Vagina (tissue), 2 donors: Measurements from ENCODE around the gene SMC6.

ENCODE experiments used
- CTCF ChIP-seq, 3 experiments: fragments of 450-650 bp in 2 of 3; fragments of 200-600 bp in 1 of 3; sonication (generic) in 1 of 3; IDR thresholded peaks; one replicate each; pipeline ENCODE4 v1.5.1; 2017 to 2019; ENCODE audit warnings: antibody characterized with exemption in 3 of 3, mild to moderate bottlenecking in 2 of 3, moderate library complexity in 2 of 3
- POLR2A ChIP-seq, 2 donors: fragments of 450-650 bp; IDR thresholded peaks; one replicate each; pipeline ENCODE4 v1.6.1; 2017; ENCODE audit warnings: antibody characterized with exemption in 2 of 2, mild to moderate bottlenecking in 2 of 2, moderate library complexity in 2 of 2
- POLR2AphosphoS5 ChIP-seq, 2 donors: sonication (generic); formaldehyde crosslinking; IDR thresholded peaks; one replicate each; pipeline ENCODE4 v1.9.0; 2017; ENCODE audit warnings: antibody characterized with exemption in 2 of 2, mild to moderate bottlenecking in 2 of 2, low read depth in 1 of 2; ENCODE audit not compliant: insufficient read depth in 1 of 2

DNA sequence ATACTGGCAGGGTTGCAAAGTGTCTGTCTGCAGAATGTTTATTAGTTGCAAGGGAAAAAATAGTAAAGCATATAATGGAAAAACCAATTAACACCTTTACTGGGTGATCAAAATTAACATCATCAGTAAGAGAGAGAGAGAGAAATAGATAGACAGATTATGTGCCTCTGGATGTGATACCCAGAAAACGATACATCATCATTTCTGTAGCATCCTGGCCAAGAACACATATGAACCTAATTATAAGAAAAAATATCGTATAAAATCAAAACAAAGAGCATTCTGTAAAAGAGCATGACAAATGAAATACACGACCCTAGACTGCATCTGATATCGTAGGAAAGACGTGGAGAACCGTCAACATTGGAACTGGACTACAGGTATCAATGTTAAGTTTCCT is 64.6 kb downstream of the SMC6 start:
- TF ChIP-seq CTCF (IDR thresholded peaks at IDR 0.05) = no peak
- TF ChIP-seq POLR2A (IDR thresholded peaks at IDR 0.05) = no peak
- no peak for TF ChIP-seq POLR2AphosphoS5 (IDR thresholded peaks at IDR 0.05; ENCODE audit: insufficient read depth in 1 of 2, low read depth in 1 of 2)
